ENCODE results near the gene ISCA2.

GRCh38 chr14:74515891-74516412 lies 22.4 kb downstream of the ISCA2 start:
- TF ChIP-seq POLR2AphosphoS5 (IDR thresholded peaks at IDR 0.05; ENCODE audit: borderline replicate concordance, low read depth, low read length) = no peak
- no peak for TF ChIP-seq EZH2 (IDR thresholded peaks at IDR 0.05)
